GM13977 (cell line): ENCODE measurements around the gene SLC43A1.
A peak's percentile ranks its signal among the peaks of the same experiment; 100 is the strongest.

Experiments
- DNase-seq: peaks from one replicate; pipeline ENCODE4 v3.0.0; 2012; ENCODE audit warnings: low spot score
- in situ Hi-C: fragments of 300-500 bp; cut with MboI; formaldehyde crosslinking; loops from one replicate; pipeline ENCODE4 v1.12.0; 2022; ENCODE audit warnings: low sequenced_read_pairs, low pct_unique_long_range_greater_than_20kb, mixed read lengths, inconsistent platforms; ENCODE audit not compliant: unreplicated experiment
- TF ChIP-seq, protein P1 (sequence below): IDR thresholded peaks from 2 replicates; pipeline ENCODE4 v1.5.1; 2012; ENCODE audit warnings: mild to moderate bottlenecking, control low read depth; ENCODE audit not compliant: insufficient read depth; ENCODE audit errors: extremely low read depth, missing control alignments

Gene SLC43A1

DNA sequence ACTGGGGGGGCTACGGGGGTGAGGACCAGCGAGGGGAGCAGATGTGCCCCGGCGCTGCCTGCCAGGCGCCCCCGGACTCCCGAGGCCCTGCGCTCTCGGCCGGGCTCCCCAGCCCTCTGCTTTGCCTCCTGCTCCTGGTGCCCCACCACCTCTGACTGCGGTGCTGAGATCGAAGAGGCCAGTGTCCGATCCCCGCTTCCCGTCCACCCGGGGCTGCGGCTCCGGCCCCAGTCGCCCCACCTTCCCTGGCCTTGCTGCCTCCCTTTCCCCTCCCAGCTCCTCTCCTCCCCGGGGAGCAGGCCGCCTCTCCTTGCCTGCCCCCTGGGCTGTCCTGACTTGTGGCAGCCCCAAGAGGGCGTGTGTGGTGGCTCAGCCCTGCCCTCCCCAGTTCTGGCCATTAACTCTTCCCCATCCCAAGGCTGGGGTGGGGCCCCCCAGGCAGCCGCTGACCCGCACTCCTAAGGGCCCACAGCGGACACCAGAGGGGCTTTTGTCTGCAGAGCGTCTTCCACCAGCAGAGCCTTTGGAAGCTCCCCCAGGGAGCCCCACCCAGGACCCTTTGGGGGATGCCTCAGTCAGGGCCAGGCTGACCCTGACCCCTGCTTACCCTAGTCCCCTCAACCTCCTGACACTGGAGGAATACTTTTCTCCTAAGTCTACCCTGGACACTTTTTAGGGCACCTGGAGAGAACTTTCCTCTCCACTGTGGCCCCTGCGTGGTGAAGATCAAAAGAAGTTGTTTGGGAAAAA, 38.6 kb downstream of the SLC43A1 start:
- peak; percentile 84 for DNase-seq
- TF ChIP-seq, protein P1, sequence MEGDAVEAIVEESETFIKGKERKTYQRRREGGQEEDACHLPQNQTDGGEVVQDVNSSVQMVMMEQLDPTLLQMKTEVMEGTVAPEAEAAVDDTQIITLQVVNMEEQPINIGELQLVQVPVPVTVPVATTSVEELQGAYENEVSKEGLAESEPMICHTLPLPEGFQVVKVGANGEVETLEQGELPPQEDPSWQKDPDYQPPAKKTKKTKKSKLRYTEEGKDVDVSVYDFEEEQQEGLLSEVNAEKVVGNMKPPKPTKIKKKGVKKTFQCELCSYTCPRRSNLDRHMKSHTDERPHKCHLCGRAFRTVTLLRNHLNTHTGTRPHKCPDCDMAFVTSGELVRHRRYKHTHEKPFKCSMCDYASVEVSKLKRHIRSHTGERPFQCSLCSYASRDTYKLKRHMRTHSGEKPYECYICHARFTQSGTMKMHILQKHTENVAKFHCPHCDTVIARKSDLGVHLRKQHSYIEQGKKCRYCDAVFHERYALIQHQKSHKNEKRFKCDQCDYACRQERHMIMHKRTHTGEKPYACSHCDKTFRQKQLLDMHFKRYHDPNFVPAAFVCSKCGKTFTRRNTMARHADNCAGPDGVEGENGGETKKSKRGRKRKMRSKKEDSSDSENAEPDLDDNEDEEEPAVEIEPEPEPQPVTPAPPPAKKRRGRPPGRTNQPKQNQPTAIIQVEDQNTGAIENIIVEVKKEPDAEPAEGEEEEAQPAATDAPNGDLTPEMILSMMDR = peak; percentile 71
- in situ Hi-C loops = no loop called here

DNA sequence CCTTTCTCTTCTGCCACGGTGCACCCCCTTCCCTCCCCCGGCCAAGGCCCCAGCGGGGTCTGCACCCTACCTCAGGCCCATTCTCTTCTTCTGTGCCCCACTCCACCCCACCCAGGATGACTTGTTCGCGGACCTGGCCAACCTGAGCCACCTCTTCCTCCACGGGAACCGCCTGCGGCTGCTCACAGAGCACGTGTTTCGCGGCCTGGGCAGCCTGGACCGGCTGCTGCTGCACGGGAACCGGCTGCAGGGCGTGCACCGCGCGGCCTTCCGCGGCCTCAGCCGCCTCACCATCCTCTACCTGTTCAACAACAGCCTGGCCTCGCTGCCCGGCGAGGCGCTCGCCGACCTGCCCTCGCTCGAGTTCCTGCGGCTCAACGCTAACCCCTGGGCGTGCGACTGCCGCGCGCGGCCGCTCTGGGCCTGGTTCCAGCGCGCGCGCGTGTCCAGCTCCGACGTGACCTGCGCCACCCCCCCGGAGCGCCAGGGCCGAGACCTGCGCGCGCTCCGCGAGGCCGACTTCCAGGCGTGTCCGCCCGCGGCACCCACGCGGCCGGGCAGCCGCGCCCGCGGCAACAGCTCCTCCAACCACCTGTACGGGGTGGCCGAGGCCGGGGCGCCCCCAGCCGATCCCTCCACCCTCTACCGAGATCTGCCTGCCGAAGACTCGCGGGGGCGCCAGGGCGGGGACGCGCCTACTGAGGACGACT, 39.3 kb downstream of the SLC43A1 start:
- in situ Hi-C loops = no loop called here
- peak; percentile 68 for DNase-seq
- TF ChIP-seq, protein P1 = no peak

DNA sequence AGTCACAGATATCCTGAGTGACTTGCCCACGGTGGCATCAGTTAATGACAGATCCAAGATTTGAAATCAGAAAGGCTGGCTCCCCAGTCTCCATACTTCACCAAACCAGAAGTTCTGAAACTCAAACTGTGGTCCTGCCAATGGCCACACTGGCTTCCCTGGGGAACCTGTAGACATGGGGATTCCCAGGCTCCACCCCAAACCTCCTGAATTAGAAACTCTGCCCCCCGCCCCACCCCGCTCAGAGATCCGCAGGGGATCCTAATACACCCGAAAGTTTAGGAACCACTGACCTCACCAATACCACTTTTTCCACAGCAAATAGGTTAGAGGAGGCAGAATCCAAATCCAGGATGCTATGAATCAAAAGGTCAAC, 39.8 kb downstream of the SLC43A1 start:
- DNase-seq = no peak
- TF ChIP-seq, protein P1 = no peak
- in situ Hi-C loops = no loop called here

DNA sequence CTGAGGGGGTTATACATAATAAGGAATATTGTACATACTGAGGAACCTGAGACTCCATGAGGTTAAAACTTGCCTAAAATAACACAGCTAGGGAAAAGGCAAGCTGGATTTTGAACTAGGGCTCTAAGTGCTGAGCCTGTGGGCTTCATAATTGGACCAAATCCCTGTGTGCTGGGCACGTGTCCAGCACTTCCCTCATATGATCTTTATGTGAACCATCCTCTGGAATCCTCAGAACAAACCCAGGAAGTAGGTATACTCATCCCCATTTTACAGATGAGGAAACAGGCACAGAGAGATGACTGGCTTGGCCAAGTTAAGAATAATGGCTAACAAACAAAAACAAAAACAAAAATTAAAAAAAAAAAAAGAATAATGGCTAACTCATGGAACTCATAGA, 40.3 kb downstream of the SLC43A1 start:
- DNase-seq = no peak
- in situ Hi-C loops = no loop called here
- TF ChIP-seq, protein P1 = no peak

DNA sequence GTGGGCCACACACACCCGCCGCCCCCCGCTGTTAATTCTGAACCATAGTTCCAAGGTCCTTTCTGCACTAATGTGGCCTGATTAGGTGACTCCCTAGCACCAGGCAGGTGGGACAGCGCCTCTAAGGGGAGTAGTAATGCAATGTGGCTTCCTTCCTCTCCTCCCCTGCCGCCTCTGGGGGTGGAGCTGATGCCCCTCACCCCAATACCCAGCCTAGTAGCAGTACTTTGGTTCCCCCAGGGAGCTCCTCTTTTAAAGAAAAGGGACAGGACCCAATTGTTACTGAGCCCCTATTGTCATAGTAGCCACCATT, 40.7 kb downstream of the SLC43A1 start:
- no peak for DNase-seq
- TF ChIP-seq, protein P1 = no peak
- in situ Hi-C loops = no loop called here

DNA sequence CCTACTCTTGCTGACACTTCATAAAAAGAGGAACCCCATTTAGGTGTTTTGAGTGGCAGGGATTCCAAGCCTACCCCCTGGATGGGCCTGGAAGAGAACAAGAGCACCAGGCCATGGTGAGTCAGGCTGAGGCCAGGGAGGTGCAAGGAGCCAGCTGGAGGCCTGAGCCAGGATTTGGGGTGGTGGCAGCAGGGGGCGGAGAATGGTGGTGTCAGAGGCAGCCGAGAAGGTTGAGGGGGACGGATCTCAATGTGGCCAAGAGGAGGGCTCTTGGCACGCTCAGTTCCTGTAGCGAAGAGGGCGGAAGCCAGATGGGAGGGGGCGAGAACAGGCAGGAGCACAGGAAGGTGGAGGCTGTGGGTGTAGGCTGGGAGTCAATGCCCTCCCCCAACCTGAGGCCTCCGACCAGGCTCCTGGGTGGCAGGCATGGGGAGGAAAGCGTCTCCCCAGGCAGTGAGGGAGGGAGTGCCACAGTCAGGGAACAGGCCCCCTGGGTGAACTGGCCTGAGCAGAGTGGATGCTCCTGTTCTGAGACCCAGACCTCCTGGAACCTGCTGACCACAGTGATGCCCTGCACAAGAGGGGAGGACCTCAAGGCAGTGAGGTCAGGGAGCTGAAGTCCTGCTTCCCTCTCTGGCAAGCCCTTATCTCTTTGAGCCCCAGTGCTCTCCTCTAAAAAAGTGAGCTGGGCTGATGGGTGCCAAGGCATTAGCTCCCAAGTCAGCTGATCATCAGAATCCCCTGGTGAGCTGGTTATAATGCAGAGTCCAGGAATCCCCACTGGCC, 41.3 kb downstream of the SLC43A1 start:
- in situ Hi-C loops = no loop called here
- DNase-seq = no peak
- TF ChIP-seq, protein P1 = no peak
